ENCODE measurements around the gene XAB2.

The XAB2 gene

DNA sequence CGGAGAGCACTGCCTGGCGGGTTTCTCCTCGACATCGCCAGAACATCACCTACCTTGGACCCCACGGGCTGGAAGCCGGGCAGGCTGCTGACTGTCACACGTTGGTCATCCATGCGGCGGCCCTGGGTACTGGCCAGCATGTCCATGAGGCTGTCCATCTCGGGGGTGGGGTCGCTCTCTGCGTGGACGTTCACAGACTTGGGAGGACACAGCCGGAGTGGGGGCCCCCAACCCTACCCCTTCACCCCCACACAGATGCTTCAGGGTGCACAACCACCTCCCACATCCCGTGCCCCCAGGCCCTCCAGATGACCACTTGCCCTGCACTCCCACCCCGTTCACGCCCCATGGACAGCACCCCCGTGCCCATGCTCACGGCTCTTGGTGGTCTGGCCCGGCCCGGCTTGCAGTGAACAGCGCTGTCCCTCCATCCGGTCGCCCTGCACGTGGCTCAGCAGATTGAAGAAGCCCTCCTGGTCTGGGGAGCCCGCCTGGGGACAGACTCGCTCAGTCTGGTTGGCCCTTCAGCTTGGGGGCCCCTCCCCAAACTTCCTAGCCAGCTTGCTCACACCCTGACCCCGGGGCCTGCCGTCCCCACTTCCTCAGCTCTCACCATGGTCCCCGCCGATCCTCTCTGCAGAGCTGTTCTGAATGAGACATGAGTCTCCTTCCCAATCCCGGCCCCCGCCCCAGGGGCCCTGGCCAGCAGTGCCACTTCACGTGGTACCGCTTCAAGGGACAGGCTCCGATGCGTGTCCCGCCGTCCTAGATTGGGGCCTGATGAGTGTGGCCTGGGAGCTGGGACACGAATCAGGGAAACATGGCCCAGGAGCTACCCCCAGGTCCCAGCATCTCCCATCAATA lies 3.2 kb upstream of the XAB2 start:
- no peak for DNase-seq (ENCODE audit: low read depth in 2 of 2)

- DNase-seq (ENCODE audit: low read depth in 2 of 2), result no peak
Observed at GRCh38 chr19:7631577-7631976, 2.2 kb upstream of the XAB2 start.

DNA sequence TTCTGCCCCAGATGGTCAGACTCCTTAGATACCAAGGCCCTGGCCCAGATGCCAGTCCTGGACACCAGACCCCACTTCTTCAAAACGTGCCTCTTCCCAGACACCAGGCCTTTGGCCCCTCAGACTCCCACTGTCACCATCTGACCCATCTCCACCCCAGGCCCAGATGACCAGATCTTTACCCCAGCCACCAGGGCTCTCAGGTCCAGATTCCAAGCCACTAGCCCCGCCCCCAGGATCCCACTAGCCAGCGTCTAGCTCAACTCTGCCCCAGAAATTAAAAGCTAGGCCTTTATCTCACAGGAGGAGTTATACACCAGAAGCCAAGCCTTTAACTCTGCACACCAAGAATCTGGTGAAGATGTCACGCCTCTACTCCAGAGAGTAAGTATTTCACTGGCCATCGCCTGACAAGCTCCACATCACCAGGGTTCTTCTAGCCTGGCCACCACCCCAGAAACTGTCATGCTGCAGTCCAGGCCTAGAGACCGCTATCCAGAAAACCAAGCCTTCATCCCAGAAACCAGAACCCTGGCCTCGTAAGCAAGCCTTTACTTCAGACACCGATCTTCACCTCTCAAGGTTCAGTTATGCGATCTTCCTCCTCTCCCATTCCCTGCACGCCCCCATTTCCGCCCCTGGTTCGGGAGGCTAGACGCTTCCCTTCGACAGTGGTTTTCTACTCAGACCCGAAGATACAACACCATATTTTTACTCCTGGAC lies 595 bp downstream of the XAB2 start:
- DNase-seq (ENCODE audit: low read depth in 2 of 2), result no peak

DNA sequence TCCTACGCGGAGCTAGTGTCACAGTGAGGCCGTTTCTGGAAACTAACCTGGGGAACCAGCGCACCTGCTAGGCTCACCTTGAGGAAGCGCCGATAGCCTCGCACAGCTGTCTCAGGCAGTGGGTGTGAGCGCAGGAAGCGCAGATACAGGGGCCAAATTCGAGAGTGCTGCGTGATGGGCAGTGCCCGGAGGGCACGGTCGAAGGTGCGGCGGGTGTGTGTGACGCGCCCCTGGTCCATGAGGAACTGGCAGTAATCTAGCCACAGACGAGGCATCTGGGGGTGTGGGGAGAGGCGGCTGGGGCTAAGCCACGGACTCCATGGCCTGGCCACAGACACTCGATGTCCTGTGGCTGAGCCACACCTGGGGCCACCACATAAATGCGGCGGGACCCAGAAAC lies 2.2 kb downstream of the XAB2 start:
- no peak for DNase-seq (ENCODE audit: low read depth in 2 of 2)

DNA sequence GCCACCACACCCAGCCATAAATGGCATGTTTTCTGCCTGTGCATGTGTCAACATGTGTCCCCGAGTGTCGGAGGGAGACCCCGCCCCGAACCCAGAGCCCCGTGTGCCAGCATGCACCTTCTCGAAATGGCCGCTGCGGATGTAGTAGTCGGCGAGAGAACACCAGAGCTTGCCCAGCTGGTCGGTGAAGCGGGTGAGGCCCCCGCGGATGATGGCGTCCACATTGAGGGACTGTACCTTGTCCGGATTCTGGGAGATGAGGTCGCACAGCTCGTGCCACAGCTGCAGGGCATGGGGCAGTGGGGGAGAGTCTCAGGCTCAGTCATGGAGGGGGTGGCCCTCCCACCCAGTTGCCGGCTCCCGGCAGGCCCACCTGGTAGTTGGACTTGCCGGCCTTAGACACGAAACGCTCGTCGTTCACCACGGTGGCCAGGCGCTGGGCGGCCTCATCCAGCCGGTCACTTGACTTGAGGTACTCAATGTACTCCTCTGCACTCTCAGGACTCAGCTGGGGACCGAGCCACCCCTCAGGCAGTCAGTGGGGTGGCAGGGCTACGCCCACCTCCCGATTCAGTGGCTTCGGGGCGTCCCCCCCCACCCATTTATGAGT lies 3.5 kb downstream of the XAB2 start:
- DNase-seq (ENCODE audit: low read depth in 2 of 2), result no peak

DNA sequence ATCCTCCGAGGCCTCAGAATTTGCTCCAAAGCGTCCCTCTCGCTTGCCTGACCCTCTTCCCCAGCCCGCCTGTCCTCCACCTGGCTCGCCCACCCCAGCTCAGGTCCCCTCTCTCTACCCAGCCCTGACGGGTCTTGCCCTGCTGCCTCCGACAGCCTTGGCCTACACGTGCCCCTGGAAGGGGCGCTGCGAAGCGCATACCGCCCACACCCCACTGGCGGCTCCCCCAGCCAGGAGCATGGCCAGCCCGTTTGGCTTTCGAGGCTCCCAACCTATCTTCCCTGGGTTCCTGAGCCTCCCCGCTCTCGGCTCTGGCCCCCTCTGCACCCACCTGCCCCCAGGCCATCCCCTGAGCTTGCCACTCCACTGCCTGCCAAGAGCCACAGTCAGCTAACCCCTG lies 4.5 kb downstream of the XAB2 start:
- DNase-seq (ENCODE audit: low read depth in 2 of 2), result no peak

GRCh38 chr19:7623725-7624603 lies 5.4 kb downstream of the XAB2 start:
- DNase-seq (ENCODE audit: low read depth in 2 of 2), result no peak

- no peak for DNase-seq (ENCODE audit: low read depth in 2 of 2)
Observed at GRCh38 chr19:7622933-7623685, 6.2 kb downstream of the XAB2 start.

DNA sequence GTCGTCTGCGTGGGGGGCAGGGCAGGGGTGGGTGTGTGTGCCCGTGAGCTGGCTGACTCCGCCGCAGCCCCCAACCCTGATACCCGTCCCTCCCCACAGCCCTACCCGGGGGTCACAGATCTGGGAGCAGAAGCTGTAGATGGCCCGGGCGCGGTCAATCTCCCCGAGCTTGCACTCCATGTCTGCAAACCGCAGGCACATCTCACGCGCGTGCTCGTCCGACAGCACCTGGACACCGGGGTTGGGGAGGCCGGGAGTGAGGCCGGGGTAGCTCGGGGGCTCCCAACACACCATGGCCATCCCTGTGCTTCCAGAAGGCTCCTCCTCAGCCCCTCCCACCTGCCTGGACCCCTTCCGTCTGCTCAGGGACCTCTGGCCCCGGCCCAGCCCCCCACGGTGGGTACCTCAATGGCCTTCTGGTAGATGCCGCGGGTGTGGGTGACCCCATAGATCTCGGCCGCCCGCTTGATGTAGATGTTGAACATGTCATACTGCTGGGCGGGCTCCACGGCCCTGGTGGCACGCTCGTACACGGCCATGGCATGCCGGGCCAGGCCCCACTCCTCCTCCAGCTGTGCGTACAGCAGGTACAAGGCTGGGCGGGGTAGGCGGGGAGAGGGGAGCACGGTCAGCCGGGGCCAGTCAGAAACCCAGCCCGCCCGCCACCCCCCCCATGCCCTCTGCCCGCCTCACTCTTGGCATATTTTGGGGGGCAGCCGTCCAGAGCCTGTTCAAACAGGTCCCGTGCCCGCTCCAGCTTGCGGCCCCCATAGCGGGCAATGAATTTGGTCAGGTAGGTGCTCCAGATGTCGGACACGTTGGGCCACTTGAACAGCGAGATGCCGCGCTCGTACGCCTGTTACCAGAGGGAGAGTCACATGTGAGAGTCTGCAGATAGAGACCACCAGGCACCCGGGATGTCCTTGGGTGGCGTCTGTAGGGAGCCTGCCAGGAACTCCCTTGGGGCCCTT lies 8.6 kb downstream of the XAB2 start:
- no peak for DNase-seq (ENCODE audit: low read depth in 2 of 2)

DNA sequence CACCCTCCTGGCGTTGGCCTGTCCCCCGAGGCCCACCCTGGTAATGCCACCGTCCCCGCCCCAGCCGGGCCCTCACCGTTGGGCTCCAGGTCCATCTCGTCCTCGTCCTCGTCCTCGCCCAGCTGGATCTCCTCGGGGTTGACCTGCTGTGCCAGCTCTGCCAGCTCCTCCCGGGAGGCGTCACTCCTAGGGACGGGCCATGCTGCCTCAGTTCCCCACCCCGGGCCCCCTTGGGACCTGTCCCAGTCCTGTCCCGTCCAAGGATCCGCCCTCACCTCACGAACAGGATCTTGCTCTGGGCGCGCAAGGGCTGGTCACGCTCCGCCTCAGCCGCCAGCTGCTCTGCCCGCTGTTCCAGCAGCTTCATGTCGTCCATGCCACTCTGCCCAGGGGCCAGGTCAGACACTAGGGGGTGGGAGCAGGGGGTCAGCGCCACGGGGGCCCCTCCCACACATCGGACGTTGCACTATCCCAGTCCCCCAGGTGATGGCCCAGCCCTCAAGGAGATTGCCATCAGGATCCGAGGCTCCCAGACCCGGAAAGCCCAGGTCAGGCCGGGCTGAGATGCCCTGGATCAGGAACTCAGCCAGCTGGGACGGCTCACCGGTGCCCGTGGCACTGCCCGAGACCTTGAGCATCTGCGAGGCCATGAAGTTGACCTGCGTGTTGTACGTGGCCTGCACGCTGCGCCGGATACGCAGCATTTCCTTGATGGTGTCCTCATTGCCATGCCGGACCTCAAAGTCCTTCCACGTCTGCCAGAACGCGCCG lies 9.5 kb downstream of the XAB2 start:
- DNase-seq (ENCODE audit: low read depth in 2 of 2), result no peak

DNA sequence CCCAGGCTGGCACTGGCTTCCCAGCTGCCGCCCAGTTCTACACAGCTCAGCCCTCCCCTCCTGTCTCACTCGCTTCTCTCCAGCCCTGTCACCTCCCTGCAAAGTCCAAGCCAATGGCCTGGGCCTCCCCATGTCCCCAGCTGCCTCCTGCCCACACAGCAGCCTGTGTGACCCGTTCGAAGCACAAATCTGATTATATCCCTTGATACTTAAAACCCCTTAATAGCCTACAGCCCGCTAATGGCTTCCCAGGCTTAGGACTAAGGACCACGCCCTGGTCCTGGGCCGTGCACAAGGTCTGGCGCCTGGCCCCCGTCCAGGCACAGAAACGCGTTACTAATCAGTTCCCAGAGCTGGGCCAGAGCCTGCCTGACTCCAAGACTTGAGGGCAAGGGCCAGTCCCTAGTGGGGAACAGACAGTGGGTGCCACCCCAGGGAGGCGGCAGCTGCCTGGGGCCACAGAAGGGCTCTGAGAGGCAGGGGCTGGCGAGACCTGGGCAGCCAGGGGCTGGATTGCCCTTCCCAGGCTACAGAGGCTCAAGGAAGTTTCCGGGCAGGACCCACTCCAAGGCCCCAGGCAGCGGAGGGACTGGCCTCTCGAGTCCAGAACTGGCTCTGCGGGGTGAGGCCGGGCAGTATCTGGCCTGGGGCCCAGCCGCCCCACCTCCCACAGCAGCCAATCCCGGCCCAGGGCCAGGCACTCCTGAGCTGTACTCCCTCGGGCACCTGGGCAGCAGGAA lies 10.4 kb downstream of the XAB2 start:
- no peak for DNase-seq (ENCODE audit: low read depth in 2 of 2)

DNA sequence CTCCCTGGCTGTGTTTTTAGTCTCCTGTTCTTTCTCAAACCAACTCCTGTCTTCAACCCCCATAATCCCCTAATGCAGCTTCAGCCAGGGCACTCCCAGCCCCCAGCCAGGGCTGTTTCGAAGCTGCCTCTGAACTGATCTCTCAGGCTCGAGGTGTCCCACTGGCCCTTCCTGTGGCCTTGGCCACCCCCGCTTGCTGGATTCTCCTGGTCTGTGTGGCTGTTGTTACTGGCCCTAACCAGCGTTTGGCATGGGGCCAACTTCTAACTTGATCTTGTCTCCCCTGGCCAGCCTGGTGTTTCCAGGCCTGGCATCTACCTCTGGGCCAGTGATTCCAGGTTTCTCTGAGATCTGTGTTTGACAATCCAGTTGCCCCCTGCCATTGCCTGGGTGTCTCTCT lies 11.0 kb downstream of the XAB2 start:
- DNase-seq (ENCODE audit: low read depth in 2 of 2), result no peak

DNA sequence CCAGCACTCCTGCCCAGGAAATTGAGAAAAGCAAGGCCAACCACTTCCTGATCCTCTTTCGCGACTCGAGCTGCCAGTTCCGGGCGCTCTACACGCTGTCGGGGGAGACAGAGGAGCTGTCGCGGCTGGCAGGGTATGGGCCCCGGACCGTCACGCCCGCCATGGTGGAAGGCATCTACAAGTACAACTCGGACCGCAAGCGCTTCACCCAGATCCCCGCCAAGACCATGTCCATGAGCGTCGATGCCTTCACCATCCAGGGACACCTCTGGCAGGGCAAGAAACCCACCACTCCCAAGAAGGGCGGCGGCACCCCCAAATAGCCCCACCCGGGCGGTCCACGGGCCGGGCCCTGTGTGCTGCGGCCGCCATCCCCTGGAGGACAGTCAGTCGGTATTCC lies 11.6 kb downstream of the XAB2 start:
- no peak for DNase-seq (ENCODE audit: low read depth in 2 of 2)

DNA sequence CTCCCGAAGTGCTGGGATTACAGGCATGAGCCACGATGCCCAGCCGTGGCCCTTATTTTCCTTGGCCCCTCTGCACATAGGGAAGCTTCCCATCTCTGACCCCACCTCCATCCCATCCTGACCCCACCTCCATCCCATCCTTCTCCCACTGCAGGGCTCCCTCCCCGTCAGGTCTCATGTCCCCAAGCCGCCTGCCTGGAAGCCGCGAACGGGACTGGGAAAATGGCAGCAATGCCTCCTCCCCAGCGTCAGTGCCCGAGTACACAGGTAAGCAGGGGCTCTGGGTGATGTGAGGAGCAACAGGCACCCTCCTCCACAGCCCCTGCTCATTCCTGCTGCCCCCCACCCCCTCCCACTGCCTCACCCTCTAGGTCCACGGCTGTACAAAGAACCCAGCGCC lies 12.2 kb downstream of the XAB2 start:
- no peak for DNase-seq (ENCODE audit: low read depth in 2 of 2)

GRCh38 chr19:7614859-7615741 lies 14.2 kb downstream of the XAB2 start:
- DNase-seq (ENCODE audit: low read depth in 2 of 2), result no peak

DNA sequence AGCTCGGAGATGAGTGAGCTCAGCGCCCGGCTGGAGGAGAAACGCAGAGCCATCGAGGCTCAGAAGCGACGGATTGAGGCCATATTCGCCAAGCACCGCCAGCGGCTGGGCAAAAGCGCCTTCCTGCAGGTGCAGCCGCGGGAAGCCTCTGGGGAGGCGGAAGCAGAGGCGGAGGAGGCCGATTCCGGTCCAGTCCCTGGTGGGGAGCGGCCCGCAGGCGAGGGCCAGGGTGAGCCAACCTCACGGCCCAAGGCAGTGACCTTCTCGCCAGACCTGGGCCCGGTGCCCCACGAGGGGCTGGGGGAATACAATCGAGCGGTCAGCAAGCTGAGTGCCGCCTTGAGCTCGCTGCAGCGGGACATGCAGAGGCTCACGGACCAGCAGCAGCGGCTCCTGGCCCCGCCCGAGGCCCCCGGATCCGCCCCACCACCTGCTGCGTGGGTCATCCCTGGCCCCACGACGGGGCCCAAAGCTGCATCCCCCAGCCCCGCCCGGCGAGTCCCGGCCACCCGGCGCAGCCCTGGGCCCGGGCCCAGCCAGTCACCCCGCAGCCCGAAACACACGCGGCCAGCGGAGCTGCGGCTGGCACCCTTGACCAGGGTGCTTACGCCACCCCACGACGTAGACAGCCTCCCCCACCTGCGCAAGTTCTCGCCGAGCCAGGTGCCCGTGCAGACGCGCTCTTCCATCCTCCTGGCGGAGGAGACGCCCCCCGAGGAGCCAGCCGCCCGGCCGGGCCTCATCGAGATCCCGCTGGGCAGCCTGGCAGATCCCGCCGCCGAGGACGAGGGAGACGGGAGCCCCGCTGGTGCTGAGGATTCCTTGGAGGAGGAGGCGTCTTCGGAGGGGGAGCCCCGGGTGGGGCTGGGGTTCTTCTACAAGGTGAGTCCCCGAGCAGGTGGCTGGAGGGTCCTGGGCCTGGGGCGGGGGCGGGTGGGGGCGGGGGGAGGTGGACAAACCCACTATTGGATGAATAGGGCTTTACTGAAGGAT lies 16.8 kb downstream of the XAB2 start:
- no peak for DNase-seq (ENCODE audit: low read depth in 2 of 2)

Measured in stimulated activated CD4-positive, alpha-beta T cell treated with anti-CD3 and anti-CD28 coated beads, Interleukin-1b, Interleukin-23, amount 100 ng/mL, for 4 hours (primary cell).